GM19395 (cell line): ENCODE data around the gene P2RX7.

Experiments
- ATAC-seq: cut with Tn5 transposase; IDR thresholded peaks from one replicate; pipeline ENCODE4 v1.9.1; 2021; ENCODE audit warnings: mild to moderate bottlenecking, moderate library complexity; ENCODE audit not compliant: unreplicated experiment

P2RX7 gene

GRCh38 chr12:121132601-121133481 is at the start of gene P2RX7:
Gene P2RX7, plus strand, starts transcription at chr12:121132876. Its CDS starts 95 bp downstream, at chr12:121132971.
- peak; percentile 36 for ATAC-seq

DNA sequence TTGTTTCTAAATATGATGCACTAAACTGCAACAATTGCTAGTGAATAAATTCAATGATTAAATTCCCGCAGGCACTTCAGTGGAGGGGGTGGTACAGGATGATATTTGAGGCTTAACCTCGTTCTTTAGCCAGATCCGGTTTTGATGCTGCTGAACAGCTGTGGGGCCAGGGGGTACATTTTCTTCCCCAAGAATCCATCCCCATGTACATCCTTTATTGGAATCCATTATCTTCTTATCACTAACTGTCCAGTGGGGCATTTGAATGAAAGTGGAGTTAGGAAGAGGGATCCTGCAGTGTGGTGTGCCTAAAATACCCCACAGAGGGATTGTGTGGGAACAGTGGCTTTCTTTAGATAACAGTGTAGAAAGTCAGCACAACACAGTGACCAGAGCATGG is 48.4 kb upstream of the P2RX7 start:
- no peak for ATAC-seq

GRCh38 chr12:121085069-121085468 is 47.6 kb upstream of the P2RX7 start:
- no peak for ATAC-seq

DNA sequence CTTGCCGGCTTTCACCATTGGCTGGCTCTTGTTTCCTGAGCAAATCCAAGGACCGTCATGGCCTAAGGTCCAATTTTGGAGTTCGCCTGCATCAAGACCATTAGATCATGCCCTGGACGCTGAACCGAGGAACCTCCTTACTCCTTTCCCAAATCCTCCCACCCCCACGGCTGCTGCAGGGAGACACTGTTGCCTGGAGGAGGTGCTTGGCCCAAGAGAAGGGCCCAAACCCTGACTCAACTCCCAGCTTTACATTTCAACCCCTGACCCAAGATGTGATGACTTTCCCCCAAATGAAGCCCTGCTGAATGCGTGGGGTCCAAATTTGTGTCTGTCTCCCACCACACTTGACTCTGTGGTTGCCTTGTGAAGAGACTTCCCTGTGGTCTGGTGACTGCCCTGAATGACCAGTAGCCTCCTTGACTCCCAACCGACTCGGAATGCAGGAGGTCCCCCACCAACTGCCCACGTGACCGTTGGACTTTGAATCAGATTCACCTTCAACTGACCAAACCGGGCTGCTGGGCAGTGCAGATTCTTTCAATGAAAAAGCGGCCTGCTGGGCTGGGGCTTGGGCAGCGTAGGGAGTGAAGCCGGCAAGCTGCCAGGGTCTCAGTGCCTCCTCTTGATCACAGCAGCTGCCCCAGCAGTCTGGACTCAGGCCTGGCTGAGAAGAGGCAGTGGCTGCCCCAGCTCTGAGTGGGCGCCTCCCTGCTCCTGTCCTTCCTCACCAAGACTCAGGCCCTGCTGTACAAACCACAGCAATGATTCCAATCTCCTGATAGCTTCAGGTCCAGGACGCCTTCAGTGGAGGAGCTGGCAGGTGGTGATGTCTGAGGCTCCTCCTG is 46.9 kb upstream of the P2RX7 start:
- no peak for ATAC-seq

DNA sequence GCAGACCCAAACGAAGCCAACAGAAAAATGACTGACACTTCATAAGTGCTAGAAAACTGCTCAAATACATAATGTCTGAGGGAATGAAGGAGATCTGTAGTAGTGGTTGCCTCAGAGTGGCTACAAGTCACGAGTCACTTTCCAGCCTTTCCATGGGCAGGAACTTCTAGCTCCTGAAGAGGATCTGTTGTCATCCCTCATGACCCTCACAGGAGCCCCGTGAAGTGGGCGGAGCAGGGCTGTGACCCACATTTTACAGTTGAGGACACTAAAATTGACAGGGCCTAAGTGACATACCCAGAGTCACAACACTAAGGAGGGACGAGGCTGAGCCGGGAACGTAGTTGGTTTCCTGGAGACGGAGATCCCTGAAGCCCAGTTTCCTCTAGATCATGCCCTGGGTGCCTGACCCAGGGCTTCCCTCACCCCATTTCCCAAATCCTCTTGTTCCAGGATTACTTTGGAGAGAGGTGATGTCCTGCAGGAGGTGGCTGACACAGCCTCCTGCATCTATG is 45.8 kb upstream of the P2RX7 start:
- no peak for ATAC-seq

DNA sequence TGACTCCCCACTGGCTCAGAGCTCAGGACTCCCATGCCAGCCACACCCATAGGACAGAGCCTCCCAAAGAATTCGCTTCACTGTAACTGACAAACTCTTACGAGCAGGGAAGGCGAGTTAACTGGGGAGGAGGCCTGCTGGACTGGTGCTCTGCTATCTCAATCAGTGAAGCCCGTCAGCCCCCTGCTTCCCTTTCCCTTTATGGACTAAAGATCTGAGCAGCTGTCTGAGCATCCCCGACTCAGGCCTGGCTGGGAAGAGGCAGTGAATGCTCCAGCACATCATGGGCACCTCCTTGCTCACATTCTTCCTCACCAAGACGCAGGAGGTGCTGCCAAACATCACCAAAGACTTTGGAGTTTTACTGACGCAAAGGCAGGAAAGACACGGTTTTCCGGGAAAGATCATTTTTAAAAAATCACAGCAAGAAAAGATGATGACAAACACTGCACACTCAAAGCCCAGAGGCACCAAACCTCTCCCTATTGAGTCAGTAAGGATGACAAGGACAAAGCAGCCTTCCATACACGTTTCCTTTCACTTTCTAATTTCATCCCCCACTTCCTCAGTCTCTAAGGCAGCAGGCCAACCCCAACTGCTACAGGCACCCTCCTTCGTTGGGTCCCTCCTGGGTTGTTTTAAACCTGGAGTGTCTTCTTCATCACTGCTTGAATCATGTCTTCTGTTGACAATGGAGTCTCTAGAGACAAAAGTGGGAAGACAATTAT is 45.0 kb upstream of the P2RX7 start:
- ATAC-seq: no peak

DNA sequence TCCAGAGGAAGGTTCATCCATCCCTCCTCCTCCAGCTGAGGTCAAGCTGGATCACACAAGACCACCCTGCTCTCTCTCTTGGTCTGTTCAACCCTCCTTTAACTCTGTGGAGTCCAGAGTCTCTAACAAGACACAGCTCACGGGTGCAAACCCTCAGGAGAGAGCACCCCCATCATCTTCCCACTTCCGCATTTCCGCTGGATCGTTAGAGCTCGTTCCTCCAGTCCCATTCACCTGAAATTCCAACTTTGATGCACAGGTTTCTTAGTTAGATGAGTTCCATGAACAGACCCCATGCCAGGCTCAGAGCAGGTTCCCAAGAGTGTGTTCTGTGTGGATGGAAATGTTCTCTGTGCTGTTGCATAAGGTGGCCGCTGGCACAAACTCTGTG is 44.5 kb upstream of the P2RX7 start:
- ATAC-seq: no peak

DNA sequence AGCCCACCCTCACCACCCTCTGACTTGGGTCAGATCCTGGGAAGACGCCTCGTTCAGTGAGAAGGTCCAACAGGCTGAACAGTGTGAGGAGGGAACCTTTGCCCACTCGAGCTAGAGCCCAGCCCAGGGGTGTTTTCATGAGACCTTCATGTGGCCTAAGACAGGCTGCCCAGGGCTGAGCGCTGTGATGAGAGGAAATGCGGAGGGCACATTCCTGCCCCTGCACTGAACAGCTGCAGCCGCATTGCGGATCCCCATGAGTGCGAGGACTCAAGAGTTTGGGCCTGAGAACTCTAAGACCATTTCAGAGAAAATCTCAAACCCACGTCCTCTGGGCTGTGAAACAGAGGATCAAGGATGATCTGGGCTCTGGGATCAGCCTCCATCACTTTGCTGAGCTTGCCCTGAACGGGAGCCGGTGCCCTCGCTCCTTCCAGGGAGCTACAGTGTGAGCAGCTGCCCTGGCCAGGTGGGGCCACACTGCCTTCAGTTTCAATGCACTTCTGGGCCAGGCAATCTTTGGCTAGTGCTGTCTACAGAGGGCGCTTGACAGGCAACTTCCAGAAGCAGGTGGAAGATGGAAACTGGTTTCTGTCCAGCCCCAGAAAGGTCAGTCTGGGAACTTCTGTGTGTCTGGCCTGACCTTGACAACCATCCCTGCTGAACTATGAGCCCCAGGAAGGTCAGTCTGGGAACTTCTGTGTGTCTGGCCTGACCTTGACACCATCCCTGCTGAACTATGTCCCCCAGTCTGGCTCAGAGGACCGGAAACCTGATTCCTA is 43.5 kb upstream of the P2RX7 start:
- ATAC-seq: no peak

DNA sequence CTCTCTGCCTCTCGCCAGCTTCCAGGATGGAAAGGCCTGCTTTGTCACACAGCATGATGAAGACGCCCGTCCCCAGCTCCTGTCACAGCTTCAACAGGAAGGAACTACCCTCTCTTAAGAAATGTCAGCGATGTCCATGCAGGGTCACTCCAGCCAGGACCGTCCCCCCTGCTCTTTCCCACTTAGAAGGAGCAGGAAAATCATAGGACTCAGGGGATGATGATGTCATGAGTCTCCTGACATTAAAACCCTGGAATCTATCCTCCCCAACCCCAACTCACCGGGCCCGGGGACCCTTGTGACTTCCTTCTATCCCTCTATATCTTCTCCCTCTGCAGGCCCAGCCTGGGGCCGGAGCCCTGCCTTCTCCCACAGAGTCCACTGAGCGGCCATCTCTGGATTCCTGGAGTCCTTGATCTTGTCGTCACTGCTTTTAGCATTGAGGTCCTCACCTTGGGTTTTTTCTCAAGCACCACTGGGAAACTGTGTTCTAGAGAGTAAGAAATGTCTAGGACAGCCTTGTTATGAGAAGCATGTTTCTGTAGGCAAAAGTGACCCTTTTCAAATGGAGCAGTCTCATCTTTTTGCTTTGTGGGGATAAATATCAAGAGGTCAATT is 42.8 kb upstream of the P2RX7 start:
- no peak for ATAC-seq

DNA sequence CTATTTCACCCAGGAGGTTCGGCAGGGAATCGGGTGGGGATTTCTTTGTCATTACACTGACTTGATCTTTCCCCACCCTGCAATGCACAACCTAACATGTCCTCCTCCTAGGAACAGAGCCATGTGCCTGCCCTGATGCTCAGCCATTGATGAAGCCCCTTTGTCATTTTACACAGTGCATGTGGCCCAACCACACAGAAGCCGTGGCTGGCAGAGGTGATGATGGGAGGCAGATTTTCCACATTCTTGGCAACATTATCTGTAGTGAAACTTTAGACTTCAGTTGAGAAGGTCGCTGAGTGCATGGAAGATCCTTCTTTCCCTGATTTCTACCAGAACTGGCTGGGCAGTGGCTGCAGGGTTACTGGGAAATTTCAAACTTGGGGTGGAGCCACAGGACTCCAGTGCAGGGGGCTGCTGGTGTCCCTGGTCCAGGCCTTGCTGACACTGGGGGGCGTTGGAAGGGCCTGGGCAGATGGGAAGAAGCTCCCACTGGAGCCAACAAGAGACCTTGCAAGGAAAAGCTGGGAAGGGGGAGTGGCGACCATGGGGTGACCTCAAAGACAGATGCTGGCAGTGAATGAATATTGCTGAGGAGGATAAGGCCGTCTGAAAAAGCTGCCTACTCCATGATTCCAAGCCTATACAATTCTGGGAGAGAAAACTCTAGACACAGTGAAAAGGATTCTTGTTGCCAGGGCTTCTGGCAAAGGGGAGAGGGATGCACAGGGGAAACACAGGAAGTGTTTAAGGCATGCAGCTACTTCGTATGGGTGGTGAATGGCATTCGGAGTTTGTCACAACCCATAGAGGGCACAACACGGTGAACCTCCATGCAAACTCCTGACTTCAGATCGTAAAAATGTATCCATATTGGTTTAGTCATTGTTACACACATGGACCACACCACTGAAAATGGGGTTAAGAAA is 41.8 kb upstream of the P2RX7 start:
- no peak for ATAC-seq

DNA sequence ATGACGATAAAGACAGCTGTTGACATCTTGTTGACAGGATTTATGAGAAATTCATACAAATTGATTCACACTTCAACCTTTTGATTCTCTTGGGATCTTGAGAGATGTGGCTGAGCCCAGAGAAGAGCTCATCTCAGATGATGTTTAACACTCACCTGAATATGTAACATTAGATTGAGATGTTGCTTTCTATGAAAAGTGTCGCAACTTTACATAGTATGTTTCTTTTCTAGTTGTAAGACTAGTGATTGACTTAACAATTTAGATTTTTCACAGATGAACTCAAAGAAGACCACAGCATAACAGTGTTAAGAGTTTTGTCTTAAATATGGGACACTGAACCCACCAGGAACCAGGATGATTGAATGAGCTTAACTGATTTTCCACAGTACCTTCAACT is 40.6 kb upstream of the P2RX7 start:
- ATAC-seq: no peak

DNA sequence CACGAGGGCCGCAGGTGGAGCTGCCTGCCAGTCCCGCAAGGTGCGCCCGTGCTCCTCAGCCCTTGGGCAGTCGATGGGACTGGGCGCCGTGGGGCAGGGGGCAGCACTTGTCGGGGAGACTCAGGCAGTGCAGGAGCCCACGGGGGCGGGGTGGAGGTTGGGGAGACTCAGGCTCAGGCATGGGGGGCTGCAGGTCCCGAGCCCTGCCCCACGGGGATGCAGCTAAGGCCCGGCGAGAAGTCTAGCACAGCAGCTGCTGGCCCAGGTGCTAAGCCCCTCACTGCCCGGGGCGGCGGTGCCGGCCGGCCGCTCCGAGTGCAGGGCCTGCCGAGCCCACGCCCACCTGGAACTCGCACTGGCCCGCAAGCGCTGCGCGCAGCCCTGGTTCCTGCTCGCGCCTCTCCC is 39.2 kb upstream of the P2RX7 start:
- no peak for ATAC-seq

- no peak for ATAC-seq
Observed at GRCh38 chr12:121095544-121096198, 37.0 kb upstream of the P2RX7 start.

GRCh38 chr12:121096199-121096798 is 36.4 kb upstream of the P2RX7 start:
- ATAC-seq: no peak

DNA sequence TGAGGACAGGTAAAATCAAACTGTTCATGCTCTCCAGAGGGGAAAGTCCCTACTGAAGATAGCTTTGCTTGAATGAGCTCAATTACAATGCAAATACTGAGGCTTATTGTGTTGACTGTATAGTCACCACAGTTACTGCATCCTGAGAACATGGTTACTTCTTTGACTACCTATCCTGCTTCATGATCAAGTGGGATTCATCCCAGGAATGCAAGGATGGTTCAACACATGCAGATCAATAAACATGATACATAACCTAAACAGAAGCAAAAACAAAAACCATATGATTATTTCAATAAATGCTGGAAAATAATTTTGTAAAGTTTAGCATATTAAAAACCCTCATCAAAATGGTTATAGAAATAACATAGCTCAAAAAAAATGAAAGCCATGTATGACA is 32.9 kb upstream of the P2RX7 start:
- ATAC-seq: no peak

DNA sequence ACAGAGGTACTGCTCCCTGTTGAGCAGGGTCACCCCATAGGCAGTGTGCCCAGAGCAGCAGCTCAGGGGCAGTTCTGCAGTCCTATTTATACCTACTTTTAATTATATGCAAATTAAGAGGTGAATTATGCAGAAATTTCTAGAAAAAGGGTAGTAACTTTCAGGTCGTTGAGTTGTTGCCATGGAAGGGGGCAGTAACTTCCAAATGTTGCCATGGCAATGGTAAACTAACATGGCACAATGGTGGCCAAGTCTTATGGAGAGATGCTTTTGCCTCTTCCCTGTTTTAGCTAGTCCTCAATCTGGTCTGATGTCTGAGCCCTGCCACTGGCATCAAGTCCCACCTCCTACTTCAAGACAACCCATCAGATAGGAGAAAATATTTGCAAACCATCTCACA is 30.4 kb upstream of the P2RX7 start:
- ATAC-seq: no peak

GRCh38 chr12:121107681-121108080 is 25.0 kb upstream of the P2RX7 start:
- no peak for ATAC-seq

- no peak for ATAC-seq
Observed at GRCh38 chr12:121108492-121108891, 24.2 kb upstream of the P2RX7 start.
